Colonic mucosa (tissue), 4 donors: ENCODE measurements around the gene DNAJB12. TPM values are rescaled to one million over a fixed set of nuclear protein-coding genes. Genes with fewer than 3 reads are reported as not detected.
"Not testable (repeated sequence)": the region's sequence is repeated elsewhere in the genome, so short reads cannot be mapped to it uniquely, and the experiment has no call there.

ENCODE experiments used
- DNase-seq: peaks from one replicate; pipeline ENCODE4 v3.0.0-alpha.2; 2020
- H3K27ac ChIP-seq: fragments of 200-600 bp; one replicate; pipeline ENCODE4 v1.8.0; 2021
- H3K27me3 ChIP-seq: fragments of 200-600 bp; one replicate; pipeline ENCODE4 v1.8.0; 2021
- H3K36me3 ChIP-seq: fragments of 200-600 bp; one replicate; pipeline ENCODE4 v1.8.0; 2021
- H3K4me1 ChIP-seq: fragments of 200-600 bp; one replicate; pipeline ENCODE4 v1.8.0; 2021; ENCODE audit warnings: mild to moderate bottlenecking
- H3K4me3 ChIP-seq: fragments of 200-600 bp; one replicate; pipeline ENCODE4 v1.8.0; 2021
- H3K9ac ChIP-seq, 2 donors: one replicate each; pipeline ENCODE4 v1.7.0; 2013; ENCODE audit warnings: control low read depth in 2 of 2, low read depth in 2 of 2, low read length in 2 of 2
- H3K9me3 ChIP-seq: fragments of 200-600 bp; one replicate; pipeline ENCODE4 v1.8.0; 2021
- intact Hi-C: fragments of 100-400 bp; cut with DNase I; formaldehyde crosslinking; loops from one replicate; pipeline ENCODE4 v1.14.1; 2022
- total RNA-seq, 2 donors: library from RNA; stranded (reverse); fragmentation: NEBNext Ultra II Directional in 1 of 2; extraction: Animal tissue kit (Norgen Biotek cat#: 25700) in 1 of 2; gene quantifications; one replicate each; pipeline ENCODE4 v1.2.1, GENCODE V29; 2021
- TF ChIP-seq, protein P1 (sequence below): fragments of 200-600 bp; IDR thresholded peaks from one replicate; pipeline ENCODE4 v1.8.0; 2022; ENCODE audit warnings: antibody characterized with exemption, mild to moderate bottlenecking
- donor health status: healthy.
- donor health status: DM: no; HTN: no; CAD: no.
- donor health status: DM: no; HTN: no; CAD: no.

Gene DNAJB12
- total RNA-seq, 2 donors from 2014 or later = 29.4 to 37.9 TPM

DNA sequence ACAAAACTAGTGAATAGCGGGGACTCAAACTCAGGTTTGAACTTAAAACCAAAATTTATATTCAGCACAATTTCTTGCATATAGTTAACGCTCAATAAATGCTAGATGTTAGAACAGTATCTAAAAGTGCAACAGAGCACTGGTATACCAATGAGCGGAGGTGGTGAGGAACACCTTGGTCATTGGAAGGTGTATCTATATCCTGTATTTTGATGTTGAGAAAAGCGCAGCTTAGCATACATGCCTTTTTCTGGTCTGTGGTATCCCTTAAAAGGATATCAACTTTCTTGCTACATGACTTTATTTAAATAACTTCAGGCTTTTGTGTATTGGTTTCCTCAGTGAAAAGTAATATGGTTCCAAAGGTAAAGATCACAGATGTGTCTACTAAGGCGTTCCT lies 33.3 kb upstream of the DNAJB12 start:
- H3K4me3 ChIP-seq = no peak overlapping the region
- H3K36me3 ChIP-seq = no peaks in the 10 kb centered on the region
- intact Hi-C loops = no loop called here
- H3K9me3 ChIP-seq = no peaks in the 10 kb centered on the region
- no peak for DNase-seq
- H3K27me3 ChIP-seq = no peaks in the 10 kb centered on the region
- no peak overlapping the region for H3K27ac ChIP-seq
- no peak overlapping the region for H3K9ac ChIP-seq
- TF ChIP-seq, protein P1, sequence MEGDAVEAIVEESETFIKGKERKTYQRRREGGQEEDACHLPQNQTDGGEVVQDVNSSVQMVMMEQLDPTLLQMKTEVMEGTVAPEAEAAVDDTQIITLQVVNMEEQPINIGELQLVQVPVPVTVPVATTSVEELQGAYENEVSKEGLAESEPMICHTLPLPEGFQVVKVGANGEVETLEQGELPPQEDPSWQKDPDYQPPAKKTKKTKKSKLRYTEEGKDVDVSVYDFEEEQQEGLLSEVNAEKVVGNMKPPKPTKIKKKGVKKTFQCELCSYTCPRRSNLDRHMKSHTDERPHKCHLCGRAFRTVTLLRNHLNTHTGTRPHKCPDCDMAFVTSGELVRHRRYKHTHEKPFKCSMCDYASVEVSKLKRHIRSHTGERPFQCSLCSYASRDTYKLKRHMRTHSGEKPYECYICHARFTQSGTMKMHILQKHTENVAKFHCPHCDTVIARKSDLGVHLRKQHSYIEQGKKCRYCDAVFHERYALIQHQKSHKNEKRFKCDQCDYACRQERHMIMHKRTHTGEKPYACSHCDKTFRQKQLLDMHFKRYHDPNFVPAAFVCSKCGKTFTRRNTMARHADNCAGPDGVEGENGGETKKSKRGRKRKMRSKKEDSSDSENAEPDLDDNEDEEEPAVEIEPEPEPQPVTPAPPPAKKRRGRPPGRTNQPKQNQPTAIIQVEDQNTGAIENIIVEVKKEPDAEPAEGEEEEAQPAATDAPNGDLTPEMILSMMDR = no peak
- H3K4me1 ChIP-seq = no peaks in the 10 kb centered on the region

DNA sequence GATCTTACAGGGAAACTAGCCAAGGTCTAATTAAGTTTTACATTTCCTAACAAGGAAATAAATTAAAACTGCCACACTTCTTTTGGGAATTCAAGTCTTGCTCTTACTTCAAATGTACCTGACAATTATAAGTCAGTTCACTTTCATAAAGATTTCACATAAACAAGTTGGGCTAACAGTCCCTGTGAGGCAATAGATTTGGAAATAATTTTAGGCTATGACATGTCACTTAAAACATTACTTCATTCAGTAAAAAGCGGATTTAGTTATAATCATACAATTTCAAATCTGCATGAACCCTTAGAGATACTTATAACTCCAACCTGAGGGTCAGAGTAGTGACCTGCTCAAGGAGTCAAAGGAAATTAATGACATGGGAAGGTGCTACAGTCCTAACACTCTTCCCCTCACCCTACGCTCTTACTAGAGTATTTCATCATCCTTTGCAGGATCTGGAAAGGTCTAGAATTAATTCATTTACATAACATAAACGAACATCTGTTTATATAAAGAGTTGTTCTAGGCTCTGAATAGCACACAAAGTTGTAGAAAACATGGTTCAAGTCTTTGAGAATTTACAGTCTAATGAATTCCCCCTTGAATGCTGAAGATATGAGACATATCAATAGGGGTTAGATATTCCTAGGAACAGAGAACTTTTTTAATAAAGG lies 32.3 kb upstream of the DNAJB12 start:
- H3K36me3 ChIP-seq = no peaks in the 10 kb centered on the region
- no peak overlapping the region for H3K4me3 ChIP-seq
- no peak for DNase-seq
- no peak overlapping the region for H3K9ac ChIP-seq
- TF ChIP-seq, protein P1 = no peak
- intact Hi-C loops = no loop called here
- H3K27ac ChIP-seq = no peak overlapping the region
- no peaks in the 10 kb centered on the region for H3K4me1 ChIP-seq
- no peaks in the 10 kb centered on the region for H3K9me3 ChIP-seq
- H3K27me3 ChIP-seq = no peaks in the 10 kb centered on the region

DNA sequence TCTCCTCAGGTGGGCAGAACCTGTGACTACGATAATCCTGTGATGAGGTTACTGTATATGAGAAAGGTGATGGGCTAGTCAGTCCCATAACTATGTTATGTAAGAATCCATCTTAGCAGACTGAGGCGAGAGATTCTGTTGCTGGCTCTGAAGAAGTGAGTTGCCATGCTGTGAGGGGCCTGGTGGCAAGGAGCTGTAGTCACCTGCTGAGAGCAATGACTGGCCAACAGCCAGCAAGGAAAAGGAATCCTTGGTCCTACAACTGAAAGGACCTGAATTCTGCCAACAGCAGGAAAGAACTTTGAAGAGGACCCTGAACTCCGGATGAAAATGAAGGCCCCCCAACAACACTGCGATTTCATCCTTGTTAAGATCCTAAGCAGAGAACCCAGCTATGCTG lies 31.0 kb upstream of the DNAJB12 start:
- H3K36me3 ChIP-seq = no peaks in the 10 kb centered on the region
- DNase-seq = no peak
- no peaks in the 10 kb centered on the region for H3K9me3 ChIP-seq
- intact Hi-C loops = no loop called here
- H3K4me1 ChIP-seq = no peaks in the 10 kb centered on the region
- H3K27ac ChIP-seq = no peak overlapping the region
- H3K4me3 ChIP-seq = no peak overlapping the region
- H3K27me3 ChIP-seq = no peaks in the 10 kb centered on the region
- no peak overlapping the region for H3K9ac ChIP-seq
- TF ChIP-seq, protein P1 = no peak

DNA sequence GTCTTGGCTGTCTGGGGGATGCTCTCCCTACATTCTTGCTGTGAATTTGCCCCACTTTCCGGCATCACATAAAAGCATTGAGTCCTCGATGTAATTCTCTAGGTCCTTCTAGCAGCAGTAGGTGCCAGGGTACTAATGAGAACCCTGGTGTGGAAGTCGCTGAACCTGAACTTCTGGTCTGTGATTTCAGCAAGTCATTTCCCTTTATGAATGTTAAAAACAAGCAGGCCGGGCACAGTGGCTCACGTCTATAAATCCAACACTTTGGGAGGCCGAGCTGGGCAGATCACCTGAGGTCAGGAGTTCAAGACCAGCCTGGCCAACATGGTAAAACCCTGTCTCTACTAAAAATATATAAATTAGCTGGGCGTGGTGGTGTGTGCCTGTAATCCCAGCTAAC lies 30.3 kb upstream of the DNAJB12 start:
- H3K4me3 ChIP-seq, H3K27me3 ChIP-seq, H3K27ac ChIP-seq, DNase-seq, H3K9me3 ChIP-seq, H3K9ac ChIP-seq, intact Hi-C loops, H3K4me1 ChIP-seq, H3K36me3 ChIP-seq: not testable (repeated sequence)

DNA sequence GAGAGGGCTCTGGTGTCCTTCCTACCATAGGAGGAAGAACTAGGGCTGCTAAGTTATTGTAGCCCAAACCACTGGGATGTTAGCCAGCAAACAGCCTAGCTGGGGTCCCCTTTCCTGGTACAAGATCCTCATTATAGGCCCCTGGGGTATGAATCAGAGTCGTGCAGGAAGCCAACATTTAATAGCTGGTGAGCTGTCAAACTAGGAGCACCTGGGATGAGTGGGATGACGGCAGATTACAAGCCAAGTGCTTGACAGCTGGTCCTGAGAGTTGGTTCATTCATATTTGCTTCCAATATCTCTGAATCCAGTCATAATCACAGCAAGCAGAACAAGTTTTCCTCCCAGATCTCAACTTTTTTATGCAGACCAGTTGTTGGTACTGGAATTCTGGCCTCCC lies 25.1 kb upstream of the DNAJB12 start:
- intact Hi-C loops = no loop called here
- Histone ChIP-seq H3K27me3 (no peaks in the 10 kb centered on the region), H3K4me1 (no peaks in the 10 kb centered on the region), H3K4me3 (no peak overlapping the region), H3K9me3 (no peaks in the 10 kb centered on the region), H3K9ac (no peak overlapping the region), H3K36me3 (no peaks in the 10 kb centered on the region), H3K27ac (no peak overlapping the region)
- no peak for DNase-seq
- TF ChIP-seq, protein P1 = no peak

DNA sequence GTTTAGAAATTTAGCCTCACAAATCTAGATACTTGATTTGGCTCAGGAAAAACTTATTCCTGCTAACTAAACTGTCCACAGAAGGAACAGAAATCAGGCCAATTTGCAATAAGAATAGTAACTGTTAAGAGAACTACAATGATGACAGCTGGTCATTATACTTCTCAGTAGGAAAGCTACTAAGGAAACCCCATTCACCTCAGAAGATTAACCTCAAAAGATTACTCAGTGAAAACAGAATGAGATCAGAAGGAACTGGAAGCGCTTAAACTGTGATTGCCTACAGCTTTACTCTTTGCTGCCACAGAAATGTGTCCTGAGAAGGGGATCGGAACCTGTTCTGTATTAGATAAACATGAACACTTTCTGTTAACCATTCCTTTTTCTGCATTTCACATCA lies 24.3 kb upstream of the DNAJB12 start:
- no peaks in the 10 kb centered on the region for H3K27me3 ChIP-seq
- no peaks in the 10 kb centered on the region for H3K36me3 ChIP-seq
- H3K27ac ChIP-seq = no peak overlapping the region
- TF ChIP-seq, protein P1 = no peak
- H3K9ac ChIP-seq = no peak overlapping the region
- DNase-seq = no peak
- no peaks in the 10 kb centered on the region for H3K9me3 ChIP-seq
- no peak overlapping the region for H3K4me3 ChIP-seq
- H3K4me1 ChIP-seq = no peaks in the 10 kb centered on the region
- intact Hi-C loops = no loop called here
